ENCODE results near the gene DNAJC4. TPM values are rescaled to one million over a fixed set of nuclear protein-coding genes. Genes with fewer than 3 reads are reported as not detected.

The DNAJC4 gene
- total and polyA plus RNA-seq, 12 donors = 19.9 to 220 (median 66.8) TPM

- DNase-seq = peak; percentile 53 to 79 (median 64)
- peak overlapping the region; percentile 66 to 92 (median 83) for H3K27ac ChIP-seq
- H3K27me3 ChIP-seq = no peaks in the 10 kb centered on the region
- H3K36me3 ChIP-seq (replicated peaks in 1 of 2) = peaks cover 0 to 9% of the 10 kb centered on the region in 2 donors
- 9 to 15% methylated on average over 26 of the region's 26 CpGs; no CpG with 5 or more reads in 2 of the 4 donors for WGBS, 4 donors
- peaks cover 16 to 45% of the 10 kb centered on the region in 2 donors for H3K4me1 ChIP-seq (replicated peaks in 1 of 2)
- TF ChIP-seq POLR2A (IDR thresholded peaks at IDR 0.05) = no peak
- TF ChIP-seq, protein P1, sequence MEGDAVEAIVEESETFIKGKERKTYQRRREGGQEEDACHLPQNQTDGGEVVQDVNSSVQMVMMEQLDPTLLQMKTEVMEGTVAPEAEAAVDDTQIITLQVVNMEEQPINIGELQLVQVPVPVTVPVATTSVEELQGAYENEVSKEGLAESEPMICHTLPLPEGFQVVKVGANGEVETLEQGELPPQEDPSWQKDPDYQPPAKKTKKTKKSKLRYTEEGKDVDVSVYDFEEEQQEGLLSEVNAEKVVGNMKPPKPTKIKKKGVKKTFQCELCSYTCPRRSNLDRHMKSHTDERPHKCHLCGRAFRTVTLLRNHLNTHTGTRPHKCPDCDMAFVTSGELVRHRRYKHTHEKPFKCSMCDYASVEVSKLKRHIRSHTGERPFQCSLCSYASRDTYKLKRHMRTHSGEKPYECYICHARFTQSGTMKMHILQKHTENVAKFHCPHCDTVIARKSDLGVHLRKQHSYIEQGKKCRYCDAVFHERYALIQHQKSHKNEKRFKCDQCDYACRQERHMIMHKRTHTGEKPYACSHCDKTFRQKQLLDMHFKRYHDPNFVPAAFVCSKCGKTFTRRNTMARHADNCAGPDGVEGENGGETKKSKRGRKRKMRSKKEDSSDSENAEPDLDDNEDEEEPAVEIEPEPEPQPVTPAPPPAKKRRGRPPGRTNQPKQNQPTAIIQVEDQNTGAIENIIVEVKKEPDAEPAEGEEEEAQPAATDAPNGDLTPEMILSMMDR (IDR thresholded peaks at IDR 0.05) = no peak
- H3K4me3 ChIP-seq = peak overlapping the region; percentile 53 to 84 (median 69)
- H3K9me3 ChIP-seq (replicated peaks in 1 of 3) = no peaks in the 10 kb centered on the region
- intact Hi-C loops (cut with DNase I) = no loop called here
These were observed 3.8 kb upstream of the DNAJC4 start for GRCh38 chr11:64226507-64227051.

GRCh38 chr11:64227405-64227956, 2.9 kb upstream of the DNAJC4 start:
- TF ChIP-seq, protein P1 (IDR thresholded peaks at IDR 0.05) = no peak
- TF ChIP-seq POLR2A (IDR thresholded peaks at IDR 0.05) = no peak
- peak overlapping the region in 3 of 5 donors; percentile 83 to 92 (median 86) for H3K27ac ChIP-seq
- intact Hi-C loops (cut with DNase I) = no loop called here
- DNase-seq = no peak
- no peaks in the 10 kb centered on the region for H3K9me3 ChIP-seq (replicated peaks in 1 of 3)
- H3K4me3 ChIP-seq = peak overlapping the region in 1 of 4 donors; percentile 84
- peaks cover 16 to 48% of the 10 kb centered on the region in 2 donors for H3K4me1 ChIP-seq (replicated peaks in 1 of 2)
- no peaks in the 10 kb centered on the region for H3K27me3 ChIP-seq
- WGBS, 4 donors = 81 to 90% (median 85%) methylated on average over 3 of the region's 3 CpGs
- peaks cover 0 to 9% of the 10 kb centered on the region in 2 donors for H3K36me3 ChIP-seq (replicated peaks in 1 of 2)

DNA sequence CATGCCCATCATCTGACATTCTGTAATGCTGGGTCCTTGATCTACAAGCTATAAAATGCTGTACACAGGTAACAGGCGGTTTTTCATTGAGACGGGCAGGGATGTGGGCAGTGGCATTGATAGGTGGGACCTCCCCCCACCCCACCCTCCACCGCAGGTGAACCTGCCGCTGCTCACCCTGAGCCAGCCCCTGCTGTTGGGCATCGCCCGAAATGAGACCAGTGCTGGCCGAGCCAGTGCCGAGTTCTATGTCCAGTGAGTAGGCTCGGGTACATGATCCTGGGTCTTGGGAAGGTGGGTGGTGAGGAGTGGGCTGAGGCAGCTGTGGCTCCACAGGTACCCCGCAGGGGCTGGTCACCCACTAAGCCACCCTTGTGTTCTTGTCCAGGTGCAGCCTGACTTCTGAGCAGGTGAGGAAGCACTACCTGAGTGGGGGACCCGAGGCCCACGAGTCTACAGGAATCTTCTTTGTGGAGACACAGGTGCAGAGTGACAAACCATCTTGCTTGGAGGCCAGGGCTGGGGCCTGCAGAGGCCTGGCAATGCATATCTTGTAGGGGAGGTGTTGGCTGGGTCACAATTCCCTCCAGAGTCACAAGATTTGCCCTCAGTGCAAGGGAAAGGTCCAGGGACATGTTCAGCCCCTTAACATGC, 1.1 kb upstream of the DNAJC4 start:
- H3K36me3 ChIP-seq (replicated peaks in 1 of 2) = no peaks in the 10 kb centered on the region
- peak in 4 of 7 donors; percentile 26 to 58 (median 37) for DNase-seq
- TF ChIP-seq POLR2A (IDR thresholded peaks at IDR 0.05) = no peak
- TF ChIP-seq, protein P1 (IDR thresholded peaks at IDR 0.05) = no peak
- no peaks in the 10 kb centered on the region for H3K27me3 ChIP-seq
- no peak overlapping the region for H3K4me3 ChIP-seq
- WGBS, 4 donors = 77 to 91% (median 88%) methylated on average over 6 to 12 of the region's 12 CpGs
- no peaks in the 10 kb centered on the region for H3K9me3 ChIP-seq (replicated peaks in 1 of 3)
- H3K4me1 ChIP-seq (replicated peaks in 1 of 2) = peaks cover 16 to 56% of the 10 kb centered on the region in 2 donors
- peak overlapping the region in 3 of 5 donors; percentile 91 to 96 (median 94) for H3K27ac ChIP-seq
- intact Hi-C loops (cut with DNase I) = no loop called here

DNA sequence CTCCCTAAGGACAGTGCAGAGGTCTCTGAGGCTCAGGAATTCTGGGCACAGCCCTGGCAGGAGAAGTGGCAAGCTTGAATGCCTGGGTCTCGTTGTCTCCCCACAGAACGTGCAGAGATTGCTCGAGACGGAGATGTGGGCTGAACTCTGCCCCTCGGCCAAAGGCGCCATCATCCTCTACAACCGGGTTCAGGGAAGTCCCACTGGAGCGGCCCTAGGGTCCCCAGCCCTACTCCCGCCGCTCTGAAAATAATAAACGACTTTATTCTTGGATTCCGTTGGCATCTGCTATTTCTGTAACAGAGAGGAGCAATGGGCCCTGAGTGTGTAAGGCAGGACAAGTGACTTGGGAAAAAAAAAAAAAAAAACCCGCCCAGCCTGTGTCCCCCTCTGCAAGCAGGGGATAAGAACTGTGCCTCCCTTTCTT, 591 bp upstream of the DNAJC4 start:
- Histone ChIP-seq H3K36me3 (replicated peaks in 1 of 2) (no peaks in the 10 kb centered on the region), H3K9me3 (replicated peaks in 1 of 3) (no peaks in the 10 kb centered on the region), H3K27me3 (no peaks in the 10 kb centered on the region), H3K4me1 (replicated peaks in 1 of 2) (peaks cover 16 to 53% of the 10 kb centered on the region in 2 donors), H3K27ac (peak overlapping the region in 4 of 5 donors; percentile 79 to 96 (median 92)), H3K4me3 (peak overlapping the region in 2 of 4 donors; percentile 70 to 81)
- peak in 3 of 7 donors; percentile 35 to 59 (median 56) for DNase-seq
- intact Hi-C loops (cut with DNase I) = no loop called here
- 31 to 41% (median 38%) methylated on average over 9 to 13 of the region's 13 CpGs for WGBS, 4 donors
- TF ChIP-seq, protein P1 (IDR thresholded peaks at IDR 0.05) = no peak
- no peak for TF ChIP-seq POLR2A (IDR thresholded peaks at IDR 0.05)

Data from adrenal gland (tissue), 12 donors.